ENCODE data around the gene NR4A1.

- TF ChIP-seq CTCF (optimal IDR thresholded peaks at IDR 0.05 in 1 of 3, IDR thresholded peaks at IDR 0.05 in 1 of 3, conservative IDR thresholded peaks at IDR 0.05 in 1 of 3; ENCODE audit: extremely low read depth in 1 of 3, insufficient read depth in 2 of 3, low read length in 3 of 3): no peak
- no peak for TF ChIP-seq EZH2 (IDR thresholded peaks at IDR 0.05; ENCODE audit: low read length)
Measured at GRCh38 chr12:52053536-52054209, 2.4 kb downstream of the NR4A1 start.

All from keratinocyte (primary cell).